NCI-H2171 treated with DMSO at 0.1 percent for 48 hours (cell line): Measurements from ENCODE around the gene FOXJ1.

Source experiments
- DNase-seq: peaks from one replicate; lab custom pipeline; 2025; lab: John Stamatoyannopoulos, UW

Gene FOXJ1

GRCh38 chr17:76091526-76092286 lies 49.3 kb downstream of the FOXJ1 start:
- no peak for DNase-seq

- no peak for DNase-seq
Measured at GRCh38 chr17:76090517-76091129, 50.4 kb downstream of the FOXJ1 start.

GRCh38 chr17:76089680-76090516 lies 51.1 kb downstream of the FOXJ1 start:
- DNase-seq: no peak

GRCh38 chr17:76088868-76089576 lies 52.0 kb downstream of the FOXJ1 start:
- no peak for DNase-seq

GRCh38 chr17:76088041-76088867 lies 52.8 kb downstream of the FOXJ1 start:
- DNase-seq: no peak

GRCh38 chr17:76087531-76087930 lies 53.5 kb downstream of the FOXJ1 start:
- no peak for DNase-seq

- DNase-seq: no peak
Measured at GRCh38 chr17:76086384-76086783, 54.7 kb downstream of the FOXJ1 start.
